Body of pancreas (tissue), 4 donors: ENCODE data around the gene SPATA46. TPM values are rescaled to one million over a fixed set of nuclear protein-coding genes. Genes with fewer than 3 reads are reported as not detected.

Source experiments
- ATAC-seq: fragments of 150-250 bp; one replicate; pipeline ENCODE4 v1.9.1; 2016
- DNase-seq, 4 donors: peaks; one replicate each; pipeline ENCODE4 v3.0.0-alpha.2; 2019
- H3K27ac ChIP-seq, 4 donors: fragments of 200-600 bp; sonication (generic); 1 replicate in 3 of 4; 2 replicates in 1 of 4; pipeline versions ENCODE4 v1.5.1 to v1.6.1; 2016 to 2019; ENCODE audit warnings: mild to moderate bottlenecking in 1 of 4, mixed read lengths in 1 of 4, moderate library complexity in 1 of 4
- H3K27me3 ChIP-seq, 2 donors: fragments of 200-600 bp; sonication (generic); one replicate each; pipeline ENCODE4 v1.6.0; 2016; ENCODE audit warnings: mild to moderate bottlenecking in 1 of 2
- H3K36me3 ChIP-seq, 2 donors: fragments of 200-600 bp; sonication (generic); replicated peaks in 1 of 2; 2 replicates each; pipeline ENCODE4 v1.5.1; 2016; ENCODE audit warnings: low read depth in 2 of 2; ENCODE audit not compliant: insufficient read depth in 1 of 2
- H3K4me1 ChIP-seq: fragments of 200-600 bp; sonication (generic); one replicate; pipeline ENCODE4 v1.6.0; 2016
- H3K4me3 ChIP-seq, 2 donors: fragments of 200-600 bp; sonication (generic); 1 replicate in 1 of 2; 2 replicates in 1 of 2; pipeline ENCODE4 v1.5.1; 2016 to 2019
- H3K9me3 ChIP-seq, 3 donors: fragments of 200-600 bp; sonication (generic); 1 replicate in 2 of 3; 2 replicates in 1 of 3; pipeline ENCODE4 v1.5.1; 2016
- CTCF ChIP-seq, 7 experiments: fragments of 450-650 bp in 4 of 7; fragments of 200-600 bp in 3 of 7; sonication (generic) in 3 of 7; IDR thresholded peaks; one replicate each; pipeline ENCODE4 v1.5.1; 2016 to 2019; ENCODE audit warnings: antibody characterized with exemption in 7 of 7
- POLR2A ChIP-seq, 3 donors: fragments of 450-650 bp; IDR thresholded peaks; one replicate each; pipeline ENCODE4 v1.6.1; 2016; ENCODE audit warnings: antibody characterized with exemption in 3 of 3, mild to moderate bottlenecking in 2 of 3
- WGBS, 2 donors: methylation state at CpG; one replicate each; pipeline ENCODE4 v1.1.5; 2017; 5-methylcytosine and 5-hydroxymethylcytosine counted together
- intact Hi-C: fragments of 100-400 bp; cut with DNase I; formaldehyde crosslinking; loops from one replicate; pipeline ENCODE4 v1.15.1; 2023
- total RNA-seq, 2 donors: library from RNA; depleted of rRNA; stranded (reverse); fragments of >200 nt; gene quantifications; one replicate each; pipeline ENCODE4 v1.1.0, GENCODE V29; 2016

Gene SPATA46
- total RNA-seq, 2 donors from 2014 or later, result not detected

GRCh38 chr1:162385280-162385623, 8.6 kb upstream of the SPATA46 start:
- WGBS, 2 donors, result 84 to 87% methylated on average over 3 of the region's 3 CpGs

GRCh38 chr1:162384601-162385279, 8.1 kb upstream of the SPATA46 start:
- H3K27ac ChIP-seq, result no peak overlapping the region
- no peaks in the 10 kb centered on the region for H3K4me1 ChIP-seq
- no peak for DNase-seq
- H3K4me3 ChIP-seq, result no peak overlapping the region
- ATAC-seq, result no peak
- no peaks in the 10 kb centered on the region for H3K9me3 ChIP-seq
- no peaks in the 10 kb centered on the region for H3K27me3 ChIP-seq
- TF ChIP-seq POLR2A (IDR thresholded peaks at IDR 0.05) (no peak), CTCF (IDR thresholded peaks at IDR 0.05) (no peak)
- intact Hi-C loops, result loop anchor here (5.0 kb wide), 1 partner anchor 327 kb away; no protein-coding TSS in a partner anchor
- no peaks in the 10 kb centered on the region for H3K36me3 ChIP-seq
- 90 to 95% methylated on average over 9 to 10 of the region's 10 CpGs for WGBS, 2 donors

More at GRCh38 chr1:162385280-162385623, 8.6 kb upstream of the SPATA46 start:
- TF ChIP-seq CTCF (IDR thresholded peaks at IDR 0.05), result no peak
- TF ChIP-seq POLR2A (IDR thresholded peaks at IDR 0.05), result no peak
- no peak for ATAC-seq
- Histone ChIP-seq H3K4me1 (no peaks in the 10 kb centered on the region), H3K9me3 (no peaks in the 10 kb centered on the region), H3K4me3 (no peak overlapping the region), H3K27ac (no peak overlapping the region), H3K27me3 (no peaks in the 10 kb centered on the region), H3K36me3 (no peaks in the 10 kb centered on the region)
- intact Hi-C loops, result loop anchor here (5.0 kb wide), 1 partner anchor 328 kb away; no protein-coding TSS in a partner anchor
- DNase-seq, result no peak

GRCh38 chr1:162384116-162384515, 7.5 kb upstream of the SPATA46 start:
- H3K27ac ChIP-seq, result no peak overlapping the region
- H3K36me3 ChIP-seq, result no peaks in the 10 kb centered on the region
- no peak overlapping the region for H3K4me3 ChIP-seq
- WGBS, 2 donors, result 86 to 94% methylated on average over 6 of the region's 6 CpGs
- TF ChIP-seq CTCF (IDR thresholded peaks at IDR 0.05) (no peak), POLR2A (IDR thresholded peaks at IDR 0.05) (no peak)
- ATAC-seq, result no peak
- no peaks in the 10 kb centered on the region for H3K27me3 ChIP-seq
- H3K4me1 ChIP-seq, result no peaks in the 10 kb centered on the region
- no peak for DNase-seq
- intact Hi-C loops, result no loop called here
- no peaks in the 10 kb centered on the region for H3K9me3 ChIP-seq

- Histone ChIP-seq H3K36me3 (no peaks in the 10 kb centered on the region), H3K4me3 (no peak overlapping the region), H3K27ac (no peak overlapping the region), H3K4me1 (no peaks in the 10 kb centered on the region), H3K27me3 (no peaks in the 10 kb centered on the region), H3K9me3 (no peaks in the 10 kb centered on the region)
- TF ChIP-seq CTCF (IDR thresholded peaks at IDR 0.05) (no peak), POLR2A (IDR thresholded peaks at IDR 0.05) (no peak)
- 91 to 94% methylated on average over 7 to 8 of the region's 8 CpGs for WGBS, 2 donors
- ATAC-seq (no peak), DNase-seq (no peak)
- intact Hi-C loops, result no loop called here
Measured at GRCh38 chr1:162383516-162383915, 6.9 kb upstream of the SPATA46 start.

GRCh38 chr1:162383091-162383490, 6.4 kb upstream of the SPATA46 start:
- WGBS, 2 donors, result 84 to 96% methylated on average over 3 to 6 of the region's 6 CpGs
- H3K4me3 ChIP-seq, result no peak overlapping the region
- H3K9me3 ChIP-seq, result no peaks in the 10 kb centered on the region
- DNase-seq (no peak), ATAC-seq (no peak)
- no peak overlapping the region for H3K27ac ChIP-seq
- H3K27me3 ChIP-seq, result no peaks in the 10 kb centered on the region
- H3K4me1 ChIP-seq, result no peaks in the 10 kb centered on the region
- H3K36me3 ChIP-seq, result no peaks in the 10 kb centered on the region
- intact Hi-C loops, result no loop called here
- TF ChIP-seq POLR2A (IDR thresholded peaks at IDR 0.05), result no peak
- no peak for TF ChIP-seq CTCF (IDR thresholded peaks at IDR 0.05)
